Measurements from ENCODE around the gene SELENOO.

DNA sequence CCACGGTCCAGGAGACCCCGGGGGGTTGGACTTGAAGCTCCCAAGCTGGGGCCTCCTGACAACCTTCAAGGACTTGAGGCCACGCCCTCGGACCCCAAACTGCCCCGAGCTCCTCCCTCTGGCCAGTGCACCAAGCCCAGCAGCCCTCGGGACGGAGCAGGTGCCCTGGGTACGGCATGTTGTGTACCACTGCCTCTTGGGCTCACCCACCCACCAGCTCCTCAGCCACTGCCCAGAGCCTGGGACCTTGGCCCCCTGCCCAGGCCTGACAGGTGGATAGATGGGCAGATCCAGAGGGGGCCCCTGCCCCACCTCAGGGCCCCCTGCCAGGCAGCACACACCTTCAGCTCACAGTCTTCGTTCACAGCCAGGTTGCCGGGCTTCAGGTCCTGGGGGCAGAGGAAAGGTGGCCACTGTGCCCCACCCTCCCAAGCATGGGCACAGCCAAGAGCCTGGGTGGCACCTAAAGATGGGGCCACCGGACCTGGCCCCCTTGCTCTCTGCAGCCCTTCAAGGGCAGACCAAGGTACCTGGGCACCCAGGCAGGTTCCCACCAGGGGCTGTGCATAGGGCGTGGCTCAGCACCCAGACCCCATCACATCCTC, 55.5 kb downstream of the SELENOO start:
- TF ChIP-seq, protein P1, sequence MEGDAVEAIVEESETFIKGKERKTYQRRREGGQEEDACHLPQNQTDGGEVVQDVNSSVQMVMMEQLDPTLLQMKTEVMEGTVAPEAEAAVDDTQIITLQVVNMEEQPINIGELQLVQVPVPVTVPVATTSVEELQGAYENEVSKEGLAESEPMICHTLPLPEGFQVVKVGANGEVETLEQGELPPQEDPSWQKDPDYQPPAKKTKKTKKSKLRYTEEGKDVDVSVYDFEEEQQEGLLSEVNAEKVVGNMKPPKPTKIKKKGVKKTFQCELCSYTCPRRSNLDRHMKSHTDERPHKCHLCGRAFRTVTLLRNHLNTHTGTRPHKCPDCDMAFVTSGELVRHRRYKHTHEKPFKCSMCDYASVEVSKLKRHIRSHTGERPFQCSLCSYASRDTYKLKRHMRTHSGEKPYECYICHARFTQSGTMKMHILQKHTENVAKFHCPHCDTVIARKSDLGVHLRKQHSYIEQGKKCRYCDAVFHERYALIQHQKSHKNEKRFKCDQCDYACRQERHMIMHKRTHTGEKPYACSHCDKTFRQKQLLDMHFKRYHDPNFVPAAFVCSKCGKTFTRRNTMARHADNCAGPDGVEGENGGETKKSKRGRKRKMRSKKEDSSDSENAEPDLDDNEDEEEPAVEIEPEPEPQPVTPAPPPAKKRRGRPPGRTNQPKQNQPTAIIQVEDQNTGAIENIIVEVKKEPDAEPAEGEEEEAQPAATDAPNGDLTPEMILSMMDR (IDR thresholded peaks at IDR 0.05): no peak
- TF ChIP-seq POLR2A (IDR thresholded peaks at IDR 0.05): no peak

Data from ovary (tissue), 3 donors.